SH-SY5Y (cell line): Measurements from ENCODE around the gene DIS3L2.

Experiments used
- GATA2 ChIP-seq: IDR thresholded peaks from 2 replicates; pipeline ENCODE4 v1.6.1; 2011; ENCODE audit warnings: mild to moderate bottlenecking, low read depth, low read length
- GATA3 ChIP-seq: IDR thresholded peaks from 2 replicates; pipeline ENCODE4 v1.6.1; 2011; ENCODE audit warnings: low read depth, mild to moderate bottlenecking, low read length, moderate library complexity

GRCh38 chr2:232353096-232353495 is 391.6 kb downstream of the DIS3L2 start:
- TF ChIP-seq GATA3 (no peak), GATA2 (no peak)
